Osteoblast (primary cell): Measurements from ENCODE around the gene ARHGAP42. TPM values are rescaled to one million over a fixed set of nuclear protein-coding genes. Genes with fewer than 3 reads are reported as not detected.

Experiments used
- DNase-seq: peaks from one replicate; pipeline ENCODE4 v3.0.0; 2011; ENCODE audit warnings: low spot score, mixed read lengths; ENCODE audit not compliant: insufficient read length; ENCODE audit errors: missing footprints
- H2AFZ ChIP-seq: 2 replicates; pipeline ENCODE4 v1.6.0; 2011; ENCODE audit warnings: mild to moderate bottlenecking, low read length
- H3K27ac ChIP-seq: 2 replicates; pipeline ENCODE4 v1.5.1; 2011; ENCODE audit warnings: mild to moderate bottlenecking, low read depth, low read length, moderate library complexity
- H3K27me3 ChIP-seq: 2 replicates; pipeline ENCODE4 v1.6.0; 2012; ENCODE audit warnings: mild to moderate bottlenecking, control low read depth, inconsistent platforms, low read length, moderate library complexity; ENCODE audit not compliant: insufficient read depth
- H3K36me3 ChIP-seq: 2 replicates; pipeline ENCODE4 v1.5.1; 2011; ENCODE audit warnings: mild to moderate bottlenecking, low read length, control low read depth, moderate library complexity; ENCODE audit not compliant: insufficient read depth
- H3K4me1 ChIP-seq: 2 replicates; pipeline ENCODE4 v1.5.1; 2011; ENCODE audit warnings: mild to moderate bottlenecking, low read length, control low read depth, moderate library complexity; ENCODE audit not compliant: insufficient read depth
- H3K4me2 ChIP-seq: 2 replicates; pipeline ENCODE4 v1.6.0; 2011; ENCODE audit warnings: mild to moderate bottlenecking, low read length; ENCODE audit not compliant: insufficient read depth
- H3K4me3 ChIP-seq: fragments of 200-600 bp; sonication (generic); 3 replicates; pipeline ENCODE4 v1.5.1; 2012; ENCODE audit warnings: mild to moderate bottlenecking, low read length, inconsistent platforms; ENCODE audit not compliant: insufficient read depth
- H3K79me2 ChIP-seq: 2 replicates; pipeline ENCODE4 v1.6.0; 2012; ENCODE audit warnings: mild to moderate bottlenecking, low read length, control low read depth, inconsistent platforms; ENCODE audit not compliant: insufficient read depth
- H3K9me3 ChIP-seq: 2 replicates; pipeline ENCODE4 v1.5.1; 2011; ENCODE audit warnings: low read depth, low read length, control low read depth
- H4K20me1 ChIP-seq: 2 replicates; pipeline ENCODE4 v1.6.0; 2012; ENCODE audit warnings: mild to moderate bottlenecking, low read length, control low read depth; ENCODE audit not compliant: insufficient read depth
- total RNA-seq: library from RNA; depleted of rRNA; stranded (reverse); fragments of >200 nt; gene quantifications from 2 replicates; pipeline ENCODE4 v1.2.3, GENCODE V29; 2012
- TF ChIP-seq, protein P1 (sequence below): IDR thresholded peaks from 2 replicates; pipeline ENCODE4 v1.5.1; 2011; ENCODE audit warnings: mild to moderate bottlenecking, low read depth, low read length, moderate library complexity; ENCODE audit errors: extremely low read depth

ARHGAP42 gene
- total RNA-seq, 1 donor = 9.4 TPM

DNA sequence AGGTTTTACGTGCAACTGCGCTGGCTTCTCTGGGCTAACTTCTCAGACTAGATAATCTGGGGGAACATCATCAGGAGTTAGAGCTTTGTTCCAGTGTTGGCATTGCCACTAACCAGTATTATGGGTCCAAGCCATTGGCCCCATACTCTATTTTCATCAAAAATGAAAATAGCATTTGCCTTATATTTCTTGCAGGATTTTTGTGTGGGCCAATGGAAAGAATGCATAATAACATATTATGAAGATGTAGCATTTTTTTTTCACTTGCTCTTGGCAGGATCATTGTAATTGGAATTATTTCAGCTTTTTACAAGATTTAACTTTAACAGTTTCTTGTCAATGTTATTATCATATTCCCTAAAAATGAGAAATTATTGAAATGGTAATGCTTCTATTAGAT, 16.1 kb downstream of the ARHGAP42 start:
- Histone ChIP-seq H3K4me1 (no peaks in the 10 kb centered on the region), H2AFZ (no peak overlapping the region), H3K27ac (no peak overlapping the region), H3K36me3 (no peaks in the 10 kb centered on the region), H3K79me2 (peaks cover 2% of the 10 kb centered on the region), H3K9me3 (no peaks in the 10 kb centered on the region), H3K27me3 (no peaks in the 10 kb centered on the region), H4K20me1 (no peaks in the 10 kb centered on the region), H3K4me3 (no peak overlapping the region), H3K4me2 (no peak overlapping the region)
- DNase-seq = no peak
- TF ChIP-seq, protein P1, sequence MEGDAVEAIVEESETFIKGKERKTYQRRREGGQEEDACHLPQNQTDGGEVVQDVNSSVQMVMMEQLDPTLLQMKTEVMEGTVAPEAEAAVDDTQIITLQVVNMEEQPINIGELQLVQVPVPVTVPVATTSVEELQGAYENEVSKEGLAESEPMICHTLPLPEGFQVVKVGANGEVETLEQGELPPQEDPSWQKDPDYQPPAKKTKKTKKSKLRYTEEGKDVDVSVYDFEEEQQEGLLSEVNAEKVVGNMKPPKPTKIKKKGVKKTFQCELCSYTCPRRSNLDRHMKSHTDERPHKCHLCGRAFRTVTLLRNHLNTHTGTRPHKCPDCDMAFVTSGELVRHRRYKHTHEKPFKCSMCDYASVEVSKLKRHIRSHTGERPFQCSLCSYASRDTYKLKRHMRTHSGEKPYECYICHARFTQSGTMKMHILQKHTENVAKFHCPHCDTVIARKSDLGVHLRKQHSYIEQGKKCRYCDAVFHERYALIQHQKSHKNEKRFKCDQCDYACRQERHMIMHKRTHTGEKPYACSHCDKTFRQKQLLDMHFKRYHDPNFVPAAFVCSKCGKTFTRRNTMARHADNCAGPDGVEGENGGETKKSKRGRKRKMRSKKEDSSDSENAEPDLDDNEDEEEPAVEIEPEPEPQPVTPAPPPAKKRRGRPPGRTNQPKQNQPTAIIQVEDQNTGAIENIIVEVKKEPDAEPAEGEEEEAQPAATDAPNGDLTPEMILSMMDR = no peak

DNA sequence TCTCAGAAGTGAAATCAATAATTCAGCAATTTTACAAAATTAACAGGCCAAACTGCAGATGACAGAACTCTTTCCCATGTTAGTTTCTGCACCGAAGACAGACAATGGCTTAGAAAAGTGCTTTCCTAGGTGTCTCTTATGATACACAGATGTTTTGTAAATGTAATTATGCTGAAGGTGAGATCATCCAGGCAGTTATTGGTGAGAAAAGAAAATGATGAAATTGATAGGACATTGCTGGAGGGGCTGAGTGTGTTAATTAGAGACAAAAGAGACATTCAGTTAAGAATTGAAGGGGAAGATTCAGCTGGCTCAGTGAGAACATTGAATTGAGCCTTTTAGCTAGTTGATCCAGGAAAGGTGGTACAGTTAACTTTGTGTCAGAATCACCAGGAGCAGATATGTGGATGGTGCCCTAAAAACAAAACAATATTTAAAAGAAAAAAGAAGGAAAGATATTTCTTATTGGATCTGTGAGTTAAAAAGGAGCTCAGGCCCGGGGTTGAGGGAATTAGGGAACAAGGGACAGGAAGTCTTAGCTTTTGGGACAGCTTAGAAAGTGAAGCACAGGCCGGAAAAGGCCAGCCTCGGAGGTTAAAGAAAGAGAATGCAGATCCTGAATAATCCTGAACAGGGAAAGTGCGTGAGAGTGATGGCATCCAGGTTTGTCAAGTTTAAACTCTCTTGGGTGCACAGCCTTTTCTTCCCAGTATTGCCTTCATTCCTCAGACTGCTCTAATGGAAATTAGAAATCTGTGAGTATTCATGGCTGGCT, 16.9 kb downstream of the ARHGAP42 start:
- DNase-seq = no peak
- no peaks in the 10 kb centered on the region for H3K27me3 ChIP-seq
- no peaks in the 10 kb centered on the region for H3K36me3 ChIP-seq
- no peak overlapping the region for H3K27ac ChIP-seq
- no peaks in the 10 kb centered on the region for H3K9me3 ChIP-seq
- H4K20me1 ChIP-seq = no peaks in the 10 kb centered on the region
- peaks cover 2% of the 10 kb centered on the region for H3K79me2 ChIP-seq
- peak overlapping the region; percentile 36 for H2AFZ ChIP-seq
- TF ChIP-seq, protein P1 = no peak
- no peak overlapping the region for H3K4me3 ChIP-seq
- H3K4me1 ChIP-seq = no peaks in the 10 kb centered on the region
- no peak overlapping the region for H3K4me2 ChIP-seq

DNA sequence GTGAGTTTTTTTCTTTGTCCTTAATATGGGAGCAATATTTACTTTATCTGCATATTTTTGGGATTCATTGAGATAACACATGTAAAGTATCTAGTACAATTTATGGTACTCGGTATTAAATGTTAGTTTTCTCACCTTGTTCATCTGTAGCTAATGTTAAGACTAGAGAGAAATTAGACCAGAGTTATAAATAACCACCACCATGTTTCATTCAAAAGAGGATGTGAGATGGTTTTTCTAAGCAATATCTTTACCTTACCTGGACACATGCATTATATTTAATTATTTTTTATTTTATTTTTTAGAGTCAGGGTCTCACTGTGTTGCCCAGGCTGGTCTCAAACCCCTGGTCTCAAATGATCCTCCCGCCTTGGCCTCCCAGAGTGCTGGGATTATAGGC, 18.4 kb downstream of the ARHGAP42 start:
- Histone ChIP-seq H3K79me2 (peaks cover 2% of the 10 kb centered on the region), H3K27ac (no peak overlapping the region), H4K20me1 (no peaks in the 10 kb centered on the region), H3K4me1 (peaks cover 5% of the 10 kb centered on the region), H3K27me3 (no peaks in the 10 kb centered on the region), H3K36me3 (no peaks in the 10 kb centered on the region), H2AFZ (no peak overlapping the region), H3K9me3 (no peaks in the 10 kb centered on the region), H3K4me2 (no peak overlapping the region), H3K4me3 (no peak overlapping the region)
- no peak for DNase-seq
- TF ChIP-seq, protein P1 = no peak

DNA sequence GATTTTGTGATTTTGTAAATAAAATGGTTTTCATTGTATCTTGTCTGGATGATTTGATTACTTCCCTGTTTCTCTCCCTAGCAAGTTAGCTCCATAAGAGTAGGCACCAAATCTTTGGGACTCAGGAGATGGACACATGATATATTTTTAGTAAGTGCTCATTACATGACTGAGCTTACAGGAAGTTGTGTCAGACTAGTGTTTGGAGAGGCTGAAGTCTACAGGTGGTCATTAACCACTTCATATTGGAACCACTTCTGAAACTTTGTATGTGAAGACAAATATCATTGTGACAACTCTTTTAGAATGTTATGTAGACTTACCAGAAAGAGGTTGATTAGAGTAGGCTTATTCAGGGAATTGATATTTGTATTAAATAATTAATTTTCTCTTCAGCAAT, 19.1 kb downstream of the ARHGAP42 start:
- H4K20me1 ChIP-seq = no peaks in the 10 kb centered on the region
- no peaks in the 10 kb centered on the region for H3K36me3 ChIP-seq
- no peaks in the 10 kb centered on the region for H3K27me3 ChIP-seq
- H3K9me3 ChIP-seq = no peaks in the 10 kb centered on the region
- no peak overlapping the region for H3K27ac ChIP-seq
- no peak overlapping the region for H3K4me3 ChIP-seq
- TF ChIP-seq, protein P1 = no peak
- H3K4me2 ChIP-seq = no peak overlapping the region
- DNase-seq = no peak
- H3K4me1 ChIP-seq = peaks cover 5% of the 10 kb centered on the region
- H3K79me2 ChIP-seq = peaks cover 3% of the 10 kb centered on the region
- no peak overlapping the region for H2AFZ ChIP-seq
